ENCODE measurements around the gene AMBRA1.

AMBRA1 gene

GRCh38 chr11:46630237-46630636 is 36.4 kb upstream of the AMBRA1 start:
- no peak for ATAC-seq
- TF ChIP-seq ZNF565 (CRISPR knock-in tag; conservative IDR thresholded peaks at IDR 0.05; ENCODE audit: low read depth) (no peak), RARB (CRISPR knock-in tag; IDR thresholded peaks at IDR 0.05) (no peak), ZC3H10 (CRISPR knock-in tag; IDR thresholded peaks at IDR 0.05) (no peak), CSDC2 (CRISPR knock-in tag; IDR thresholded peaks at IDR 0.05) (no peak), ZFP3 (CRISPR knock-in tag; IDR thresholded peaks at IDR 0.05) (no peak), SNAI2 (CRISPR knock-in tag; IDR thresholded peaks at IDR 0.05) (no peak), PATZ1 (CRISPR knock-in tag; IDR thresholded peaks at IDR 0.05; ENCODE audit: borderline replicate concordance) (no peak), GLIS3 (CRISPR knock-in tag; IDR thresholded peaks at IDR 0.05) (no peak), ZNF8 (CRISPR knock-in tag; IDR thresholded peaks at IDR 0.05) (no peak), ARNTL (CRISPR knock-in tag; IDR thresholded peaks at IDR 0.05; ENCODE audit: borderline replicate concordance, low read depth) (no peak), ISL1 (CRISPR knock-in tag; IDR thresholded peaks at IDR 0.05) (no peak)
- TF ChIP-seq, protein P1, sequence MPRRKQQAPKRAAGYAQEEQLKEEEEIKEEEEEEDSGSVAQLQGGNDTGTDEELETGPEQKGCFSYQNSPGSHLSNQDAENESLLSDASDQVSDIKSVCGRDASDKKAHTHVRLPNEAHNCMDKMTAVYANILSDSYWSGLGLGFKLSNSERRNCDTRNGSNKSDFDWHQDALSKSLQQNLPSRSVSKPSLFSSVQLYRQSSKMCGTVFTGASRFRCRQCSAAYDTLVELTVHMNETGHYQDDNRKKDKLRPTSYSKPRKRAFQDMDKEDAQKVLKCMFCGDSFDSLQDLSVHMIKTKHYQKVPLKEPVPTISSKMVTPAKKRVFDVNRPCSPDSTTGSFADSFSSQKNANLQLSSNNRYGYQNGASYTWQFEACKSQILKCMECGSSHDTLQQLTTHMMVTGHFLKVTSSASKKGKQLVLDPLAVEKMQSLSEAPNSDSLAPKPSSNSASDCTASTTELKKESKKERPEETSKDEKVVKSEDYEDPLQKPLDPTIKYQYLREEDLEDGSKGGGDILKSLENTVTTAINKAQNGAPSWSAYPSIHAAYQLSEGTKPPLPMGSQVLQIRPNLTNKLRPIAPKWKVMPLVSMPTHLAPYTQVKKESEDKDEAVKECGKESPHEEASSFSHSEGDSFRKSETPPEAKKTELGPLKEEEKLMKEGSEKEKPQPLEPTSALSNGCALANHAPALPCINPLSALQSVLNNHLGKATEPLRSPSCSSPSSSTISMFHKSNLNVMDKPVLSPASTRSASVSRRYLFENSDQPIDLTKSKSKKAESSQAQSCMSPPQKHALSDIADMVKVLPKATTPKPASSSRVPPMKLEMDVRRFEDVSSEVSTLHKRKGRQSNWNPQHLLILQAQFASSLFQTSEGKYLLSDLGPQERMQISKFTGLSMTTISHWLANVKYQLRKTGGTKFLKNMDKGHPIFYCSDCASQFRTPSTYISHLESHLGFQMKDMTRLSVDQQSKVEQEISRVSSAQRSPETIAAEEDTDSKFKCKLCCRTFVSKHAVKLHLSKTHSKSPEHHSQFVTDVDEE (CRISPR knock-in tag; IDR thresholded peaks at IDR 0.05): no peak

DNA sequence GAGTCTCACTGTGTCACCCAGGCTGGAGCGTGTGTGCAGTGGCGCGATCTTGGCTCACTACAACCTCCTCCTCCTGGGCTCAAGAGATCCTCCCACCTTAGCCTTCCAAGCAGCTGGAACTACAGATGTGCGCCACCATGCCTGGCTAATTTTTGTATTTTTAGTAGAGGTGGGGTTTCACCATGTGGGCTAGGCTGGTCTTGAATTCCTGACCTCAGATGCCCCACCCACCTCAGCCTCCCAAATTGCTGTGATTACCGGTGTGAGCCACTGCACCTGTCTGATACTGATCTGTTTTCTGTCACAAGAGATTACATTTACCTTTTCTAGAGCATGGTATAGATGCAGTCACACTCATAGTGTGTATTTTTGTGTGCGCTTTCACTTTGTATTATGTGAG is 35.1 kb upstream of the AMBRA1 start:
- TF ChIP-seq TCF4 (CRISPR knock-in tag; IDR thresholded peaks at IDR 0.05; ENCODE audit: borderline replicate concordance): no peak
- TF ChIP-seq TOX (CRISPR knock-in tag; IDR thresholded peaks at IDR 0.05; ENCODE audit: borderline replicate concordance): no peak
- TF ChIP-seq ARNTL (CRISPR knock-in tag; IDR thresholded peaks at IDR 0.05; ENCODE audit: borderline replicate concordance, low read depth): no peak
- TF ChIP-seq PPARA (CRISPR knock-in tag; IDR thresholded peaks at IDR 0.05; ENCODE audit: borderline replicate concordance): no peak
- no peak for TF ChIP-seq CSDC2 (CRISPR knock-in tag; IDR thresholded peaks at IDR 0.05)
- TF ChIP-seq, protein P1 (CRISPR knock-in tag; IDR thresholded peaks at IDR 0.05): no peak
- TF ChIP-seq OSR1 (CRISPR knock-in tag; IDR thresholded peaks at IDR 0.05): no peak
- no peak for TF ChIP-seq ZNF565 (CRISPR knock-in tag; conservative IDR thresholded peaks at IDR 0.05; ENCODE audit: low read depth)
- TF ChIP-seq, protein P2, sequence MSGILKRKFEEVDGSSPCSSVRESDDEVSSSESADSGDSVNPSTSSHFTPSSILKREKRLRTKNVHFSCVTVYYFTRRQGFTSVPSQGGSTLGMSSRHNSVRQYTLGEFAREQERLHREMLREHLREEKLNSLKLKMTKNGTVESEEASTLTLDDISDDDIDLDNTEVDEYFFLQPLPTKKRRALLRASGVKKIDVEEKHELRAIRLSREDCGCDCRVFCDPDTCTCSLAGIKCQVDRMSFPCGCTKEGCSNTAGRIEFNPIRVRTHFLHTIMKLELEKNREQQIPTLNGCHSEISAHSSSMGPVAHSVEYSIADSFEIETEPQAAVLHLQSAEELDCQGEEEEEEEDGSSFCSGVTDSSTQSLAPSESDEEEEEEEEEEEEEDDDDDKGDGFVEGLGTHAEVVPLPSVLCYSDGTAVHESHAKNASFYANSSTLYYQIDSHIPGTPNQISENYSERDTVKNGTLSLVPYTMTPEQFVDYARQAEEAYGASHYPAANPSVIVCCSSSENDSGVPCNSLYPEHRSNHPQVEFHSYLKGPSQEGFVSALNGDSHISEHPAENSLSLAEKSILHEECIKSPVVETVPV (CRISPR knock-in tag; IDR thresholded peaks at IDR 0.05): no peak
- TF ChIP-seq, protein P3, sequence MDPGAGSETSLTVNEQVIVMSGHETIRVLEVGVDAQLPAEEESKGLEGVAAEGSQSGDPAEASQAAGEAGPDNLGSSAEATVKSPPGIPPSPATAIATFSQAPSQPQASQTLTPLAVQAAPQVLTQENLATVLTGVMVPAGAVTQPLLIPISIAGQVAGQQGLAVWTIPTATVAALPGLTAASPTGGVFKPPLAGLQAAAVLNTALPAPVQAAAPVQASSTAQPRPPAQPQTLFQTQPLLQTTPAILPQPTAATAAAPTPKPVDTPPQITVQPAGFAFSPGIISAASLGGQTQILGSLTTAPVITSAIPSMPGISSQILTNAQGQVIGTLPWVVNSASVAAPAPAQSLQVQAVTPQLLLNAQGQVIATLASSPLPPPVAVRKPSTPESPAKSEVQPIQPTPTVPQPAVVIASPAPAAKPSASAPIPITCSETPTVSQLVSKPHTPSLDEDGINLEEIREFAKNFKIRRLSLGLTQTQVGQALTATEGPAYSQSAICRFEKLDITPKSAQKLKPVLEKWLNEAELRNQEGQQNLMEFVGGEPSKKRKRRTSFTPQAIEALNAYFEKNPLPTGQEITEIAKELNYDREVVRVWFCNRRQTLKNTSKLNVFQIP (CRISPR knock-in tag; IDR thresholded peaks at IDR 0.05; ENCODE audit: borderline replicate concordance, low read depth): no peak
- no peak for TF ChIP-seq ISL1 (CRISPR knock-in tag; IDR thresholded peaks at IDR 0.05)
- no peak for TF ChIP-seq BACH2 (CRISPR knock-in tag; IDR thresholded peaks at IDR 0.05; ENCODE audit: borderline replicate concordance)
- TF ChIP-seq ZFP3 (CRISPR knock-in tag; IDR thresholded peaks at IDR 0.05): no peak
- TF ChIP-seq ZFP30 (CRISPR knock-in tag; IDR thresholded peaks at IDR 0.05): no peak
- TF ChIP-seq, protein P4, sequence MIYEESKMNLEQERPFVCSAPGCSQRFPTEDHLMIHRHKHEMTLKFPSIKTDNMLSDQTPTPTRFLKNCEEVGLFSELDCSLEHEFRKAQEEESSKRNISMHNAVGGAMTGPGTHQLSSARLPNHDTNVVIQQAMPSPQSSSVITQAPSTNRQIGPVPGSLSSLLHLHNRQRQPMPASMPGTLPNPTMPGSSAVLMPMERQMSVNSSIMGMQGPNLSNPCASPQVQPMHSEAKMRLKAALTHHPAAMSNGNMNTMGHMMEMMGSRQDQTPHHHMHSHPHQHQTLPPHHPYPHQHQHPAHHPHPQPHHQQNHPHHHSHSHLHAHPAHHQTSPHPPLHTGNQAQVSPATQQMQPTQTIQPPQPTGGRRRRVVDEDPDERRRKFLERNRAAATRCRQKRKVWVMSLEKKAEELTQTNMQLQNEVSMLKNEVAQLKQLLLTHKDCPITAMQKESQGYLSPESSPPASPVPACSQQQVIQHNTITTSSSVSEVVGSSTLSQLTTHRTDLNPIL (CRISPR knock-in tag; IDR thresholded peaks at IDR 0.05; ENCODE audit: low read depth): no peak
- no peak for TF ChIP-seq ESRRG (CRISPR knock-in tag; IDR thresholded peaks at IDR 0.05)
- no peak for TF ChIP-seq ZNF8 (CRISPR knock-in tag; IDR thresholded peaks at IDR 0.05)
- TF ChIP-seq ZC3H10 (CRISPR knock-in tag; IDR thresholded peaks at IDR 0.05): no peak
- TF ChIP-seq ZNF70 (CRISPR knock-in tag; IDR thresholded peaks at IDR 0.05): no peak
- no peak for ATAC-seq

Measured in SK-N-SH treated with all-trans-retinoic acid at 6 μM for 48 hours (cell line).